Measurements from ENCODE around the gene SLC22A25.
"Not testable (repeated sequence)": the region's sequence is repeated elsewhere in the genome, so short reads cannot be mapped to it uniquely, and the experiment has no call there.

Gene SLC22A25

DNA sequence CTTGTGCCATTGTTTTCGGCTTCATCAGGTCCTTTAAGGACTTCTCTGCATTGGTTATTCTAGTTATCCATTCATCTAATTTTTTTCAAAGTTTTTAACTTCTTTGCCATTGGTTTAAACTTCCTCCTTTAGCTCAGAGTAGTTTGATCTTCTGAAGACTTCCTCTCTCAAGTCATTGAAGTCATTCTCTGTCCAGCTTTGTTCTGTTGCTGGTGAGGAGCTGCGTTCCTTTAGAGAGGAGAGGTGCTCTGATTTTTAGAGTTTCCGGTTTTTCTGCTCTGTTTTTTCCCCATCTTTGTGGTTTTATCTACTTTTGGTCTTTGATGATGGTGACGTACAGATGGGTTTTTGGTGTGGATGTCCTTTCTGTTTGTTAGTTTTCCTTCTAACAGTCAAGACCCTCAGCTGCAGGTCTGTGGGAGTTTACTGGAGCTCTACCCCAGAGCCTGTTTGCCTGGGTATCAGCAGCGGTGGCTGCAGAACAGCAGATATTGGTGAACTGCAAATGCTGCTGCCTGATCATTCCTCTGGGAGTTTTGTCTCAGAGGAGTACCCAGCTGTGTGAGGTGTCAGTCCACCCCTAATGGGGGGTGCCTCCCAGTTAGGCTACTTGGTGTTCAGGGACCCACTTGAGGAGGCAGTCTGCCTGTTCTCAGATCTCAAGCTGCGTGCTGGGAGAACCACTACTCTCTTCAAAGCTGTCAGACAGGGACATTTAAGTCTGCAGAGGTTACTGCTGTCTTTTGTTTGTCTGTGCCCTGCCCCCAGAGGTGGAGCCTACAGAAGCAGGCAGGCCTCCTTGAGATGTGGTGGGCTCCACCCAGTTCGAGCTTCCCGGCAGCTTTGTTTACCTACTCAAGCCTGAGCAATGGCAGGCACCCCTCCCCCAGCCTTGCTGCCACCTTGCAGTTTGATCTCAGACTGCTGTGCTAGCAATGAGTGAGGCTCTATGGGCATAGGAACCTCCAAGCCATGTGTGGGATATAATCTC, 7.6 kb downstream of the SLC22A25 start:
- in situ Hi-C loops (cut with MboI; ENCODE audit: low sequenced_read_pairs), result not testable (repeated sequence)

DNA sequence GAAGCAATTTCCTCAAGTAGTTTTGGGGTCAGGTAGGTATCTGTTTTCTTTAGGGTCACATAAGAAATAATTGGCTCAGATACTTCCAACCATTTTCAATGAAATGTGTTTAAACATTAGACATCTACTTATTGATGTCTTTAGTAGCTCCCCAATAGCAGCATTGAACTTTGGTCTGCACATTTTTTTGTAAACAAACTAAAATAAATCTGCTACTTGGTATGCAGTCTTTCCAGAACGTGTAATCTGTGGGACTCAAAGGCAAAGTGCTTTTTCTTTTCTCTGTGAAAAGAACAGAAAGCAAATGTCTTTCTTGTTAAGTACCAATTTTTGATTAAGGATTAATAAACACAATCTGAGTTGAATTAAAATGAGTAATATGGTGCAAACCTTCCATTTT, 13.6 kb downstream of the SLC22A25 start:
- in situ Hi-C loops (cut with MboI; ENCODE audit: low sequenced_read_pairs), result no loop called here

DNA sequence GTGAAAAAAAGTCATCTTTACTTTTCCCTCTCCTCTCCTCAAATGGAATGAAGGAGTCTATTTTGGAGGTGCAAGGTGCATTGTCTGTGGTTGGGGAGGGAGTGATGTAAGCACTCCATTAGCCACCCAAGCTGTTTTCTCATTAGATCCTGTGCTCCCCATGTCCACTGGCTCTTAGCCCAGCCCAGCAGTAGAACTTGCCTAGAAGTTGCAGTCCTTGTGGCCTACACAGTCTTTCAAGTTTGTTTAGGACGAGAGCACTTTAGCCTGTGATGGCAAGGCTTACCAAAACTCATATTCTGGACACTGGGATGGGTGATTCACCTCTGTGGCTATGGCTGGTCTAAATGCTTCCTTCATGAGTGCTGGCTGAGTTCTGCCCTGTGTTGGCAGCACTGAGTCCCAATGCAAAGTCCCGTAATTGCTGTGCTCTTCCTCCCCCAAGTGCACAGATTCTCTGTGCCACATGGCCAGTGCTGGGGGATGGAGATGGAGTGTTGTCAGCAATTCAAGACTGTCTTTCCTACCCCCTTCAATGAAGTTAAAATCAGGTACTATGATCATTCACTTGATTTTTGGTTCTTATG, 15.8 kb downstream of the SLC22A25 start:
- in situ Hi-C loops (cut with MboI; ENCODE audit: low sequenced_read_pairs), result no loop called here

DNA sequence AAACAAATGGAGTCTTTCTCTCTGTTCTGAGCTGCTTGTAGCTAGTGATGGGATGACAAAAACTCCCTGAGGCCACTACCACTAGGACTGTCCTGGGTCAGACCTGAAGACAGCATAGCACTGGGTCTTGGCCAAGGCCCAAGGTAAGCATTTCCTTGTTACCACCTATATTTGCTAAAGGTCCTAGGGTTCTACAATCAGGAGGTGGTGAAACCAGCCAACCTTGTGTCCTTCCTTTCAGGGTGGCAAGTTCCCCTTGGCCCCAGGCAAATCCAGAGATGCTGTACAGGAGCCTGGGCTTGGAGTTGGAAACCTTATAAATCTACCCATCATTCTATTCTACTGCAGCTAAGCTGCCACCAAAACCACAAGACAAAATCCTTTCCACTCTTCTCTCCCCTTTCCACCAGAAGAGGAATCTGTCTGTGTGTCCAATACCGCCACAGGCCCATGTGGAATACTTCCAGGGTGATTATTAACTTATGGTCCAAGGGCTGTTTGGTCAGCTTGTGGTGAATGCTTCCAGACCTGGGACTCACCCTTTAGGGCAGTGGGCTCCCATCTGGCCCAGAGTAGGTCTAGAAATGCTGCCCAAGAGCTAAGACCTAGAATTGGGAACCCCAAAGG, 16.8 kb downstream of the SLC22A25 start:
- in situ Hi-C loops (cut with MboI; ENCODE audit: low sequenced_read_pairs), result no loop called here

DNA sequence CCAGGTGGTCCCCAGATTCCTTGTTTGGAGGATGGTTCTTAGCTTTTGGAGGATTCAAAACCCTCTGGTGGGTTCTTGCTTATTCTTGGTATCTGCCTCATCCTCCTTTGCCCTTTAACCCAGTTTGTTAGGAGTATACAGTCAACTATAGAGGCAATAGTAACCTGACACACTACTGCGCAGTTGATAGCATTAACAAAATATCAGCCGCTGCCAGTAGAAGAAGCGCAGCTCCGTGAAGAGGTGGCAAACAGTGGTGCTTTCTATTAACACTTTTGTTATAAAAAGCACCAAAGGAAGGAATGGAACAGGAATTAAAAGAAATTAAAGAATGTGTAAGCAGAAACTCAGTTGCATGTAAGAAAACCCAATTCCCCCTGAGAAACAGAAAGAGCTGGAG, 29.3 kb downstream of the SLC22A25 start:
- in situ Hi-C loops (cut with MboI; ENCODE audit: low sequenced_read_pairs), result loop anchor here (25.0 kb wide), 1 partner anchor 302 kb away; the partner anchor contains the start of gene CHRM1

DNA sequence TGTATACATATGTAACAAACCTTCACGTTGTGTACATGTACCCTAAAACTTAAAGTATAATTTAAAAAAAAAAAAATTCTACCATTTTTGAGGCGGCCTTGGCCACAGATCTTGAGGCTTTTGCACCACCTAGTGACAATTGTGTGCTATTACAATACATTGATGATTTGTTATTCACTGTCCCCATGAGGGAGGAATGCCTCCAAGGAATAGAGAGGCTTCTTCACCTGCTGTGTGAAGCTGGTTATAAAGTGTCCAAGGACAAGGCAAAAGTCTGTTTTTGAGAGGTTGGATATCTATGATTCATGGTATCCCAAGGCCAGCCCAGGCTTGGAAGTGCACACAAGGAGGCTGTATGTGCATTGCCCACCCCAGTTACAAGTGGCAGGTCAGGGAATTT, 30.7 kb downstream of the SLC22A25 start:
- in situ Hi-C loops (cut with MboI; ENCODE audit: low sequenced_read_pairs), result loop anchor here (25.0 kb wide), 1 partner anchor 300 kb away; the partner anchor contains the start of gene CHRM1

DNA sequence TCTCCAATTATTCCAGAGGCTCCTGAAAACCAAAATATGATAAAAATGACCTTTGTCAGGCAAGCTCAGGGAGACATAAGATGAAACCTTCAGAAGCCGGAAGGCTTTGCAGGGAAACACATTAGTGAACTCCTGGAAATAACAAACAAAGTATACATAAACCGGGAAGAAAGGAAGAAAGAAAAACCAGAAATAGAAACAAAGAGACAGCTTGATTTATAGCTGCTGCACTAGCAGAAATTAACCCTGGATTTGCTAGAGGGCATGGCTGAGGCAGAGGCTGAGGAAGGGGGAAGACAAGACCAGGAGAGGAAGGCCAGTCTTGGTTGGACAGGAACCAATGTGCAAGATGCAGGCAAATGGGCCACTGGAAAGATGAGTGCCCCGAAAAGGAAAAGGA, 33.3 kb downstream of the SLC22A25 start:
- in situ Hi-C loops (cut with MboI; ENCODE audit: low sequenced_read_pairs), result loop anchor here (25.0 kb wide), 1 partner anchor 298 kb away; the partner anchor contains the start of gene CHRM1

Measured in HL-60/S4 (cell line).